AG08395 (cell line): ENCODE results near the gene SLC17A3.

Experiments used
- DNase-seq: peaks from one replicate; pipeline ENCODE4 v3.0.0; 2012; ENCODE audit warnings: mixed read lengths, low spot score

Gene SLC17A3

GRCh38 chr6:25874118-25874517 is at the start of gene SLC17A3:
Gene SLC17A3 (minus strand): TSS chr6:25874243. CDS start chr6:25868387, 5,856 bp downstream.
- DNase-seq, result no peak

- DNase-seq, result peak; percentile 19
Observed at GRCh38 chr6:25922301-25922700, 48.3 kb upstream of the SLC17A3 start.

GRCh38 chr6:25921525-25922203 is 47.6 kb upstream of the SLC17A3 start:
- DNase-seq, result no peak

- DNase-seq, result no peak
Observed at GRCh38 chr6:25919657-25920056, 45.6 kb upstream of the SLC17A3 start.

DNA sequence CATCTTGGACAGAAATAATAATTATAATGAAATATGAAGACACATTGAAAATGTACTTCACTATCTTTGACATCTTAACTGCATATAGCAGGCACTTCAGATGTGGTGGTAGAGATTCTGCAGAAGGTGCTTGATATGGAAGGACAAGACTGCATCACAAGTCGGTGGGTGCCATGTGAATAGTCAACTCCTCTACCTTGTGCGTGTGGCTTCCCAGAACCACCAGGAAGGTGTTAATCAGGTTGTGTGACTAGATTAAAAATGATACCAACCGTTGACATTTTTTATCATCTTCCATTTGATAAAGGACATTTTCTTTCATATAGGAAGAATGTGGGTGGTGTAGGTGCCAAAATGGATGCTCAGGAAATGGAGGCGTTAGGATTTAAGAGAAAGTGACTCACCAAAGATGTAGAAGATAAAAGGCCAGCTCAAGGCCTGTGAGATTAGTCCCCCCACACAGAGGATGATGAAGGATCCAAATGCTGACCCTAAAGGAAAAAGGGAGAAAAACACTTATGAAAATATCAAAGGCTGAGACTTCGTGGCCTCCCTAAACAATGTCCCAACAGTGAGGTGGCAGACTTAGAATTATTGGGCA is 44.1 kb upstream of the SLC17A3 start:
- no peak for DNase-seq

GRCh38 chr6:25916789-25917490 is 42.9 kb upstream of the SLC17A3 start:
- DNase-seq, result no peak

DNA sequence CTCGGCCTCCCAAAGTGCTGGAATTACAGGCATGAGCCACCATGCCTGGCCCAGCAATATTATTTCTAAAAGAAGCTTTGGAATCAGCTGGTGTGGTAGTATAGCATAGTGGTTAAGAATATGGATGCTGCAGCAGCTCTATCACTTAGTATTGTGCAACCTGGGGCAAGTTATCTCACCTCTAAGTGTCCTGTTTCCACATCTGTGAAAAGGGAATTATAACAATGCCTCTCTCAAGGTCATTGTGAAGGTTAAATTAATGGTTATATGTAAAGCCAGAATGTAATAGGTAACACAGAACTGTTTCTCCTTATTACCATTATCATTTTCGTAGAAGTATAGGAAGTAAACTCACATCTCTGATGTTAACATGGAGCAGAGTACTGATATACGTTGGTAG is 42.3 kb upstream of the SLC17A3 start:
- no peak for DNase-seq

GRCh38 chr6:25913741-25914140 is 39.7 kb upstream of the SLC17A3 start:
- DNase-seq, result no peak

- no peak for DNase-seq
Observed at GRCh38 chr6:25911351-25911750, 37.3 kb upstream of the SLC17A3 start.

- no peak for DNase-seq
Observed at GRCh38 chr6:25907475-25908014, 33.5 kb upstream of the SLC17A3 start.

GRCh38 chr6:25903467-25904099 is 29.5 kb upstream of the SLC17A3 start:
- no peak for DNase-seq

DNA sequence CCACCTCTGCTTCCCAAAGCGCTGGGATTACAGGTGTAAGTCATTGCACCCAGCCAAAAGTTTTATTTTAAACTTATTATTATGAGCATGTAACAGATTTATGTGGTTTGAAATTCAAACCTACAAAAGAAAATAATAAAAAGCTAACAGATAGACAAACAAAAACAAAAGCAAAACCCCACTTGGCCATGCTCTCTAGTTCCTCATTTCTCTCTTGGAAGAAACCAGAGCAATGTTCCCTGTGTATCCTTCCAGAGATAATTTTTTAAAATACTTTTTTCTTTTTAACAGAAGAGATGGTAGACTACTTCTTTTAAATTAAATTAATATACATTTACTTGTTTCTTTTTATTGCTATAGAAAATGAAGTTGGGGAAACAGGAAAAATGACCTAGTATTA is 28.0 kb upstream of the SLC17A3 start:
- no peak for DNase-seq

DNA sequence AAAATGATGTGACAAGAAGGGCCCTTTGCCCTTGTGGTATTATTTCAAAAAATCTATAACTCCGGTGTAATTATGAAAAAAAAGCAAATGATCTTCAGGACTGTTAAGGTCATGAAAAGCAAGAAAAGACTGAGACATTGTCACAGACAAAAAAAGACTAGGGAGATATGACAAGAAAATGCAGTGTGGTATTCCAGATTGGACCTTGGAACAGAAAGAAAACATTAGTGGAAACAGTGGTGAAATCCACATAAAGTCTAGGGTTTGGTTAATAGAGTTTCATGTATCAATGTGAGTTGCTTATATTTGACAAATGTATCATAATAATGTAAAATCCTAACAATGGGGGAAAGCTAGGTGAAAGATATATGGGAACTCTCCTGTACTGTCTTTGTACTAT is 26.8 kb upstream of the SLC17A3 start:
- DNase-seq, result no peak

DNA sequence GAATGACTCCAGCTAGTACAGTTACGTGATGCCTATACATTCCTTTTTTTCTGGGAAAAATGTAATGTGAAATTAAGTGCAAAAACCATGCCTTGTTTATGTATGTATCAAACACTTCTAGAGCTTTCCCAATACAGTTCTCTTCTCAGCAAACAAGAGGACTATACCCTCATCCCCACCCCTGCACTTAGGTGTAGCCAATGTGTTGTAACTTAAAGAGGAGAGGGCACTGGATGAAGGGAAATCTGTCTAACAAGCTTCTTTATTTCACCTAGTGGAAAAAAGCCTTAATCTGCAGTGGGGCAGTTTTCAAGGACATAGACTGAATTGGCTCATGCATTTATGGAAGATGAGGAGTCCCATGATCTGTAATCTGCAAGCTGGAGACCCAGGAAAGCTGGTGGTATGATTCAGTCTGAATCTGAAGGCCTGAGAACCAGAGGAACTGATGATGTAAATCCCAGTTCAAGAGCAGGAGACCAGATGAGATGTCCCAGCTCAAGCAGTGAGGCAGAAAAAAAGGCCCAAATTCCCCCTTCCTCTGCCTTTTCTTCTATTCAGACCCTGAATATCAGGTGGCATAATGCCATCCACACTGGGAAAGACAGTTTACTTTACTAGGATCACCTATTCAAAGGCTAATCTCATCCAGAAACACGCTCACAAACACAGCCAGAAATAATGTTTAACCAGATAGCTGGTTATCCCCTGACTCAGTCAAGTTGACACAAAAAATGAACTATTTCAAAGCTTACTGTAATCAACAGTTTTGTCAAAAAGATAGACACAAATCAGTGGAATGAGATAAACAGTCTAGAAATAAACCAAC is 25.8 kb upstream of the SLC17A3 start:
- DNase-seq, result no peak

GRCh38 chr6:25899123-25899522 is 25.1 kb upstream of the SLC17A3 start:
- no peak for DNase-seq

- no peak for DNase-seq
Observed at GRCh38 chr6:25898289-25898977, 24.4 kb upstream of the SLC17A3 start.

DNA sequence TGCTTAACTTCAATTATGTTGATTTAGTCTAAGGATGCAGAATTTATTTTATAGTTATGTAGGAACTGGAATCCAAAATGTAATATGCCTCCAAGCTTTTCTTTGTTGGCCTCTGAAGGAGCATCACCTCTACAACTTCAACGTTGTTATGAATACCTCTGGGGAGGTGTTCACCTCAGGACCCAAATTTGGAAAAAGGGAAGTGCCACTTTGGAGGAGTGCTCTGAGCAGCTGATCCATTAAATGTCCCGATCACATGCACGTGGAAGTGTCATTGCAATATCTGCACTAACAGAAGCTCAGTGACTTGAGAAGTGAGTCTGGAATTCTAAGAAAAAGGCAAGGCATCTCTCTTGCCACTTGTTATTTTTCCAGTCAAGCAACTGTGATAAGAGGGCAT is 22.2 kb upstream of the SLC17A3 start:
- DNase-seq, result no peak

DNA sequence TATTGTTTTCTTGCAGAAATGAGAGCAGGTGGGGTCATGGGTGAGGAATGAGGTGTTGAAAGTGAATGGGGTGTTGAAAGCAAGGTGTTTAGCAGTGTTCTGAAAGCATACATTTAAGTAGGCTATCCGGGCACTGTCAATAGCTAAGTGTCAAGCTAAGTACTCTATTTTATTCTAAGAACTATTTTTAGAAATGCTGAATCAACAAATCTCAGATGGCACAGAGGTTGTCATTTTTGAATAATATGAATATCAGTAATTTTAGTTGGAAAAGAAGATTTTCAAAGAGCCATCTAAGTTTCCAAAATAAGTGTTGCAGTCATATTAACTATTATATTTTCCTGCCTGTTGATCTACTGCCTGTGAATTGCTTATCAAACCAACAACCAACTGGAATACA is 21.7 kb upstream of the SLC17A3 start:
- no peak for DNase-seq

DNA sequence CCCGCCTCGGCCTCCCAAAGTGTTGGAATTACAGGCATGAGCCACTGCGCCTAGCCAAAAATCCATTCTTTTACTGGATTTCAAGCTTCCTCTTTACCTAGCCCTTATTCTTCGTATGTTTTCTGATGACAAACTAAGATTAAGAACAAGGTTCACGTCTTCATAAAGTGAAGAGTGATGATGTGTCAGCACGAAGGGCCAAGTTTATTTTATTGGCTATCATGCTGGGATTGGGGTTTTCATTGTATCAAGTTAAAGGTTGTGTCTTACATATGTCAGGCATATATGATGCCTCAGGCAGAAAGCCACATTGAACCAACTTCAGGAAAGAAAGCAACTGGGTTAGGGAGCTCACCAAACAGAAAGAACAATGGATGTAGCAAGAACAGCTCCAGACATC is 19.7 kb upstream of the SLC17A3 start:
- no peak for DNase-seq

DNA sequence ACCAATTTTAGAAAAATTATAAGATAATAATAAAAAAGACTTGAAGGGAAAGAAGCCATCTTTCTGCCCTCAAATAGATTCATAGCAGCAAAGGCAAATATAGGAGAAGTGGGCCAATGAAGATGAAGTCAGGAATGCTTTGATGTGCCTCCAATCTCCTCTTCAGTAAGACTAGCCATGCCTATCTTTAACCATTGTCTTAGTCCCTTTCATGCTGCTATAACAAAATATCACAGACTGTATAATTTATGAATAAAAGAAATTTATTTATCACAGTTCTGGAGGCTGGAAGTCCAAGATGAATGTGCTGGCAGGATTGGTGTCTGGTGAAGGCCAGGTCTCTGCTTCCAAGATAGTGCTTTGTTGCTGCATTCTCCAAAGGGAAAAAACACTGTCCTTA is 18.8 kb upstream of the SLC17A3 start:
- DNase-seq, result no peak
